Raji (cell line): ENCODE data around the gene SAMD4A.

Source experiments
- POLR2A ChIP-seq: IDR thresholded peaks from 2 replicates; pipeline ENCODE4 v1.6.1; 2011; ENCODE audit warnings: low read depth, low read length, control low read depth; ENCODE audit not compliant: insufficient read depth

Gene SAMD4A

GRCh38 chr14:54718046-54718445, 151.1 kb downstream of the SAMD4A start:
- TF ChIP-seq POLR2A: no peak

DNA sequence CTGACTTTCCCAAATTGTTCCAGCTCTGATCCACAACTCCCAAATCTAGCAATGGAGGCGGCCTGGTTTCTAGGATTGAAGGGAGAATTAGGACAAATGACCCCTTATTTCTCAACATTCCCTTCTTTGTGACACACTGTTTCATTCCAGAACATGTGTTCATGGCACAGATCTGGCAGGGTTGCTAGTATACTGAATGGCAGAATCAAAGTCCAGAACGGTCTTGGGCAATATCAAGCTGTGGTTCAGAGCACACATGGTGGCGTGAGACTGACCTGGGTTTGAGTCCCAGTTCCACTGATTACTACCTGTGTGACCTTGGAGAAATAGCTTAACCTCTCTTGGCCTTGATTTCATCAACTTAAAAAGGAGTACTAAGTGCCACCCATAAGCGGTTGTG, 152.5 kb downstream of the SAMD4A start:
- no peak for TF ChIP-seq POLR2A

- no peak for TF ChIP-seq POLR2A
These were observed 156.0 kb downstream of the SAMD4A start for GRCh38 chr14:54722791-54723432.

GRCh38 chr14:54724123-54724522, 157.2 kb downstream of the SAMD4A start:
- TF ChIP-seq POLR2A: no peak

DNA sequence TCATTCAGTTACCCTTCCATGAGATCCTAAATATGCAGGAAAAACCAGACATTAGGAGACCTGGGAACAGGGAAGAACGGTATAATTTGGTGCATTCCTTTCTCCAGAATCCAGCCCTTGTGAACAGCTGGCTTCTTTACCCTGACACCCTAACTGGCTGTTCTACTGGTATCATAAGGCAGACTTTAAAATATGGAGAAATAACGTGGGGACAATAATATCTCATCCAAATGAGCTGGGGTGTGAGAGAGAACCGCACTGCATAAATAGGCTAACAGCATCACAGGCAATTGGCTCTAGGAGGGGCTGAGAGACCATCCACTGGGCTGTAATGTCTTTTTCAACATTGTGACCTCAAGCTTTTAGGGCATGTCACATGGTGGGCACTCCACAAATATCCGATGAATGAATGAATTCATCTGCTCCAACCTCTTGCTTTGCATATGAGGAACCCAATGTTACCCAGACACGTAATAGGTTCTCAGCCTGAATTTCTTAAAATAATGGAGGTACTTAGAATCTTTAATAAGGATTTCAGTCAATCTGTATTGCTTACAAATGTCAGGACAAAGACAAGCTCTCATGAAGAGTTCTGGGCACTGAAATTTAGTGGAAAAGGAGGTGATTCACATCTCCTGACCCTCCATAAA, 157.9 kb downstream of the SAMD4A start:
- TF ChIP-seq POLR2A: no peak

DNA sequence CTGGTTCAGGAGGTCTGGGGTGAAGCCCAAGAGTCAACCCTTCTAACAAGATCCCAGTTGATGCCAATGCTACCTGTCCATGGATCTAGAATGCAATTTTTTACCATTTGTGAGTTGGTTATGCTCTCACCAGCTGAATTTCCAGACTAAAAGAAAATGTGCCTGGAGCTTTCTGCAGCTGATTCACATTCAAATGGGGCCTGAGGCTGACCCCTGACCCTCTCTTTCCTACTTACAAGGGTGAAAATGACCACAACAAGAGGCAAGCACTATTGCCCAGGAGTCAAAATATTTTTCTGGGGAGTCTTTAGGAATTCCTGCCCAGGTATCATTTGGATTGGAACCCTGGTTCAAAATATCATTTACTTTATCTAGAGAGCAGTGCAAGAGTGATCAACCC, 159.1 kb downstream of the SAMD4A start:
- TF ChIP-seq POLR2A: no peak

GRCh38 chr14:54727929-54728328, 161.0 kb downstream of the SAMD4A start:
- no peak for TF ChIP-seq POLR2A

- no peak for TF ChIP-seq POLR2A
These were observed 162.0 kb downstream of the SAMD4A start for GRCh38 chr14:54728700-54729527.

GRCh38 chr14:54730156-54730961, 163.4 kb downstream of the SAMD4A start:
- no peak for TF ChIP-seq POLR2A

DNA sequence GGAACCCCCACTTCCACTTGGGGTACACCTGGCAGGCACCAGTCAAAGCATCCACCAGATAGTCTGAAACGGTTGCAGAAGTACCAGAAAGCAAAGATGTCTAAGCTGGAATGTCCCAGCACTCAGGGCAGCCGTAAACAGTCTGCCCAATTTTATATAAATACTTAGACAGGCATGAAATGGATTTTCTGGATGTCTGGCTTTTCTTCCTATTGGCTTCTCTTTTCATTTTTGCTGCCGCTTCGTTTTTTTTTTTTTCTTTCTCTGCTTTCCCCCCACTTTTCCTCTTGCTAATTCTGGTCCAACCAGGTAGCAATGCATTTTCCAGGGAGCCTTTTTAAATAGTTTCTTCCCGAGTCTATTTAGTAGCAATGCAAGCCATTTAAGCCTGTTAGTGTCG, 168.0 kb downstream of the SAMD4A start:
- TF ChIP-seq POLR2A: no peak

DNA sequence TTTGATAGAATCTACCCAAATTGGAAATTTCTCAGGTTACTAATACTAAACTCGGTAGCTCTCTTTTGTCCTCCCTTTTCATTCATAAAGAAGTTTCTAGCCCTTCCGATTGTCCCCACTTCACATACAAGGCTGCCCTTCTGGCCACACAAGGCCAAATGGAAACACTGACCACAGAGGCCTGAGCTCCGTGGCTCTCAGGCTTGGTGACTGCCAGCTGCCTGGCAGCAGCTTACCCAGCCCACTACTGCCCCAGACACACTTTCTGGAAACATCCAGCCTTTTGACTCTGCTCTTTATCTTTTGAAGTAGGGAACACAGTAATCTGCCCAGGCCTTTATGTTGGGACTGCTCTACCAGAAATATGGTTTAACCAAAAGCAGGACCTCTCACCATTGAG, 168.5 kb downstream of the SAMD4A start:
- TF ChIP-seq POLR2A: no peak

DNA sequence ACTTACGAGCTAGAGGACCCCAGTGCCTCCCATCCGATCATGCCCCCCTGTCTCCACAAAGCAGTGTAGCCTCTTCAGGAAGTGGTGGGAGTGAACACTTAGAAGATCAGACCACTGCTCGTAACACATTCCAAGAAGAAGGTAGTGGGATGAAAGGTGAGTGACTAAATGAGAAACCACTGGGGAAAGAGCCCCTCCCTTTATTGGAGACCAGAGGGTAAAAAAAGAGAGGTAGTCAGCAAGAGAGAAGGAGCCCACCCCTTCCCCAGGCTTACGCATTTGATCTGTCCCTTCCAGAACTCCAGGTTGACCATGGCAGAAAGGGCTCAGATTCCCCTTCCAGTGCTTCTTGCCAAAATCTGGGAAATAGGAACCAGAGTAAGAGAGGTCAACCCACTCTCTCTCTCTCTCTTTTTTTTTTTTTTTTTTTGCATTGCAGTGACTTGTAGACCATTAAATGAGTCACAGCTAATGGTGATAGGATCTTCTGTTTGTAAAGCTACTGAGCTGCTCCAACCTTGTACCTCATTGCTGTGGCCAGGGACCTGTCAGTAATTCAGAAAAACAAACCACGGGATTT, 170.3 kb downstream of the SAMD4A start:
- TF ChIP-seq POLR2A: no peak

DNA sequence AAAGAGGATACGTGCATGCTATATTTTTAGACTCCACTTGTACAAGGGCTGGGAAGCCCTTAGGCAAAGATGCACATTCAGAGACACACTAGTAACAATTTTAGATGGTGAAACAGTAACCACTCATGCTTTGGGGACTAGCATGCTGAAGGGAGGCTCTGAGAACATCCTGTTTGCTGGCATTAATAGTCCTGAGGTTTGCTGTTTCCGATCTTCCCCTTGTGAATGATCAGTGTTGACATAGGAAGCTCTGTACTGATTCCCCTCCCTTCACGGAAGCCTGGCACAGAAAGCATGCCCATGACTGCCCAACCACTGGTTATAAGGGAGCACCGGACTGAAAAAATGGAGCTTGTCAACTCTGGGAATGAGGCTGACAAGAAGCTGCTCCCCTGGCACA, 171.1 kb downstream of the SAMD4A start:
- no peak for TF ChIP-seq POLR2A

DNA sequence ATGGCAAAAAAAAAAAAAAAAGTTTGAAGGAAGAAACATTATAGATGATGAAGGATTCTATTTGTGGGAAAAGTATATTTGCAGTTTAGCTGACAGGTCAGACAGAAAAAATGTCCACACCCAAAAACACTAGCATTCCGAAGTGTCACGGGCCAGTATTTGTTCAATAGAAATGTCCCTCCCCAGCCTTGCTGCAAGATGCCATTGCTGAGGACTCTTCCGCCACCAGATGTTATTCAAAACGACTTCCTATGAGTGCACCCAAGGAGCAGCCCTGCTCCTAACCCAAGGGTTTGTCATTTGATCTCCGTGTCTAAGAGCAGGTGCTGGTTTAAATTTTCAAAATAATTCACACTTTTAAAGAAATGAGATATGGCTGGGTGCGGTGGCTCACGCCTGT, 172.6 kb downstream of the SAMD4A start:
- TF ChIP-seq POLR2A: no peak
